Measurements from ENCODE around the gene UGT1A3.
"Not testable (repeated sequence)": the region's sequence is repeated elsewhere in the genome, so short reads cannot be mapped to it uniquely, and the experiment has no call there.

The UGT1A3 gene

DNA sequence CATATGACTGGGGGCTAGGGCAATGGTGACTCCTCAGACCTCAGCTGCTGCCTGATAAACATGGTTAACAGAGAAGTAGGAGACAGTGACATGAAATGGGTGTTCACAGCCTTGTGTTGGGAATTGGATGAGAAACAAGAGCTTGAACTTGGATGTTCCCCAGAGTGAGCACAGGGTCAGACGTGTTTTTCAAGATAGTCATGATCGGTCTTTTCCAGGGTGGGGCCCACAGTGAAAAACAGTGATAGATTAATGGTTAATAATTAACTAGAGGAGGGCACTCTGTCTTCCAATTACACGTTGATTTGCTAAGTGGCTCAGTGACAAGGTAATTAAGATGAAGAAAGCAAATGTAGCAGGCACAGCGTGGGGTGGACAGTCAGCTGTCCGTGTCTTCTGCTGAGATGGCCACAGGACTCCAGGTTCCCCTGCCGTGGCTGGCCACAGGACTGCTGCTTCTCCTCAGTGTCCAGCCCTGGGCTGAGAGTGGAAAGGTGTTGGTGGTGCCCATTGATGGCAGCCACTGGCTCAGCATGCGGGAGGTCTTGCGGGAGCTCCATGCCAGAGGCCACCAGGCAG lies at the start of gene UGT1A3:
Gene UGT1A3, plus strand, starts transcription at position 320 of the 579 bp plus-strand sequence. Its CDS starts 85 bp downstream, at position 405.
- no peak for DNase-seq (ENCODE audit: low read depth)

DNA sequence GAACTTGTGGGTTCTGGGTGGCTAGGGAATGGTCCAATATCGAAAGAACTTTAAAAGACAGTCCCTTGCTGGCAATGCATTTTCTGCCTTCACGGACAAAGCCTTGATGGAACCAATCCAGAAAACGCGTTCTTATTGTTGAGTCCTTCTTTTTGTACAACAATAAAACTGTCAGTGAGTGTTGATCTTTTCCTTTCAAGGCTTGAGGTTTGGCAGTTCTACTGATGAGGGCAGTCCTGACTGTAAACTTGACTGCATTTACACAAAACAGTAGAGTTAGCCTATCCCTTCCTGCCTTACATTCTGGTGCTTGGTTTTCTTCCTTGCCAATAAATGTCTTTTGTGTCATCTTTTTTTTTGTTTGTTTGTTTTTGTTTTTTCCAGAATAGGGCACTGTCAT lies 49.6 kb upstream of the UGT1A3 start:
- DNase-seq (ENCODE audit: low read depth): no peak

DNA sequence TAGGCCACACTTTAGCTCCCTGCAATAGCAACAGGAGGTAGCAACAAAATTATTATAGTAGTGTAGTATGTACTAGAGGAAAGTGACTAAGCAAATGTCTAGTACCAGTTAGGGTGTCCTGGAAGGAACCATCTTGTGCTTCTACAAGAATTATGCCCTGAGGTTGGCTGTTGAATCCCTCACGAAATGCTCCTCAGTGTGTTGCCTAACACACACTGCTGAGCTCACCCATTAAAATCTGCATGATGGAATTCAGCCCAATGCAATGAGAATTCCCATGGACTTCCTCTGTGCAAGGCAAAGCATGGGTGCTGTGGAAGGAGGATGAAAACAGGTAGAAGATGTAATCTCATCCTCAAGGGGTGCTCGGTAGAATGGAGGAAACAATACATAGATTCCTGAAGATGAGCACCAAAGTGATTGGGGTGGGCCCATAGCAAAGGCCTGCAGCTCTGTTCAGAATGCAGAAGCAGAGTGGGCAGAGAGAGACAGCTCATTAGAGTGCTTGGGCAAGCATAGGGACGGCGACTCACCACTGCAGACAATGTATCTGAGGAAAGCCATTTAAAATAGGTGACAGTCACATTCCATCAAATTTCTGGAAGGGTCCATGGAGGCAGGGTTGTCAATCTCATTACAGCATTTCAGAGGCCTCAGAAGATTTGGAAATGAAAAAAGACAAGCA lies 48.3 kb upstream of the UGT1A3 start:
- no peak for DNase-seq (ENCODE audit: low read depth)

DNA sequence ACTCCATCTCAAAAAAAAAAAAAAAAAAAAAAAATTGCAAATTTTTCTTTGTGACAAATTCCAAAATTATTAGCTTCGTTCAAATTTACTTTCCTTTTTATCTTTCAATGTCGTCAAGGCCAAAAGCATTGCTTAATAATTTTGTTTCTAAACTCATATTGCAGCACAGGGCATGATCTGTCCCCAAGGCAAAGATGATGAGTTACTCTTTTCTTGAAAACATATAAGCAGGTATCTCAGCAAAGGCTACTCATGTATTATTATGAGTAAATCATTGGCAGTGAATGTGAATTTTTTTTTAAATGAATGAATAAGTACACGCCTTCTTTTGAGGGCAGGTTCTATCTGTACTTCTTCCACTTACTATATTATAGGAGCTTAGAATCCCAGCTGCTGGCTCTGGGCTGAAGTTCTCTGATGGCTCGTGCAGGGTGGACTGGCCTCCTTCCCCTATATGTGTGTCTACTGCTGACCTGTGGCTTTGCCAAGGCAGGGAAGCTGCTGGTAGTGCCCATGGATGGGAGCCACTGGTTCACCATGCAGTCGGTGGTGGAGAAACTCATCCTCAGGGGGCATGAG lies 47.2 kb upstream of the UGT1A3 start, which contains the start of gene UGT1A7:
Gene UGT1A7, plus strand, starts transcription at position 381 of the 579 bp plus-strand sequence. Its CDS starts 37 bp downstream, at position 418.
- no peak for DNase-seq (ENCODE audit: low read depth)

DNA sequence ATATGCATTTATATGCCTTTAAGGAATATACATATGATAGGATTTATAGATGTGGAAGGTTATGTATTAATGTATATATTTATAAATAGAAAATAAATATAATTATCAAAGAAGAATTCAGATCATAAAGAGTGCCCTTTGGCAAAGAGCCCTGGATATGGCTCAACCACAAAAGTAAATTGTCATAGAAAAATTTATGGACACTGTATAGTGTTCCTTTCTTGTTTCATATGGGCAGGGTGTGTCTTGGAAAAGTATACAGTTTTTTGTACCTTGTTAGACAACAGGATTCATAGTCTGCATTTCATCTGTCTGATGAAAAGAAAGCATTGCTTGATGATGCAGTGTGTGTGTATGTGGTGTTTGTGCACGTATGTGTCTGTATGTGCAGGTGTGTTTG lies 44.2 kb upstream of the UGT1A3 start:
- no peak for DNase-seq (ENCODE audit: low read depth)

DNA sequence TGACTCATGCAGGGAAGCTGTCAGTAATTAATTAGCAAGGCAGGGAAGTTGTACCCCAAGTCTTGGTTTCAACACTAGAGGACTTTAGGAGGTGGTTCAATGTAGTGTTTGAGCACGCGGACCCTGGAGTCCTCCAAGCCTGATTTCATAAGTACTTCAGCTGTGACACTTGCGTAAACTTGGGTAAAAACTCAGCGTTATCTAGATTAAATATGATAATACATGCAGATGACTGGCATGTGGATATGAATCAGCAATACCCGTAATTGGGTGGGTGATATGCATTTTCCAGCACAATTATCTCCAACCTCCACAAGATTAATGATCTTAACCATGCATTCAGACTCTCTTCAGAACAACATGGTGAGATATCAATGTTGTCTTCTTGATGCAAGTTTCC lies 41.9 kb upstream of the UGT1A3 start:
- DNase-seq (ENCODE audit: low read depth): no peak

DNA sequence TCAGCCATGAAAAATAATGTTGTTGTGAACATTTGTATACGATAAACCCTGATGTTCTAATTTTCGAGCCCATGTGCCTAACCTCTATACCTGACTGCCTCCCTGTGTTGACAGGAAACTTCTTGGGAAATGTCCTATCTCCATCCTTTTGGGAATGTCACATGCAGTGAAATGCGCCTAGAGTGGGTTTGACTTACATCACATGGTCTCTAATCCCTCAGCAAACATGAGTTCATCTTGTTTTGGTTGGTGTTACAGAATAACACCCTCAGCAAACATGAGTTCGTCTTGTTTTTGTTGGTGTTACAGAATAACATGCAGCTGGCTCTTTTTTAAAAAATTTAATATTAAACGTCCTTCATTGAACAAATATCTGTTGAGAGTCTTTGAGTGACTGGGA lies 40.5 kb upstream of the UGT1A3 start:
- DNase-seq (ENCODE audit: low read depth): no peak

DNA sequence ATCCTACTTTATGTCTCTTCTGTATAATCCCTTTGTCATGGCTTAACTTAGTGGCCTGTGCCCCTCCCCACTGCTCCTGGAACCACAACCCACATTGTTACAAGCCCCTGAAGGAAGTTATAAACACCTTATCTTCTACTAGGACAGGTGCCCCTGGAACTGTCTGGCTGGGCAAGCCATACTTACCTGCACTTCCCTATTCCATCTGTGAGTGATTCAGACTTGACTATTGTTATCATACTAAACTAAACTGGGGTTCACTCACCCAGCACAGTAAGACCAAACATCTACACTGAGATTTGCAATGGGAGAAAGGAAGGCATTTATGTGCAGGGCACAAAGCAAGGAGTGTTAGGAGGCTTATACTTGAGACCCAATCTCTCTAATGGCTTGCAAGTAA lies 39.8 kb upstream of the UGT1A3 start:
- no peak for DNase-seq (ENCODE audit: low read depth)

DNA sequence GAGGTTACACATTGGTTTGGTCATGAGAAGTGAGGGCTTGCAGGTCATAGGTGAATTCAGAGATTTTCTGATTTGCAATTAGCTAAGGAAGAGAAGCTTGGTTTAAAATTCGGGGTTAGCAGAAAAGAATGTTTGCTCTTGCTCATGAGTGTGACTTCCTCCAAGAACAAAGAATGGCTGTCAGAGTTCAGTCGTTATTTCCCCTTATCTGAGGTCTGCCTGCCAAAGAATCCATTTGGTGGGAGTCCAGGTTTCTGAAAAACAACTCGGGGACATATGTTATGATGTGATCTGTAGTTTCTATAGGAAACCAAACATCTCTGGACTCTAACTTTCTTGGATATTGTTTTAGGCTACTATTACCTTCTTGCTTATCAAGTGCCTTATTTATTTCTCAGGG lies 39.3 kb upstream of the UGT1A3 start:
- no peak for DNase-seq (ENCODE audit: low read depth)

DNA sequence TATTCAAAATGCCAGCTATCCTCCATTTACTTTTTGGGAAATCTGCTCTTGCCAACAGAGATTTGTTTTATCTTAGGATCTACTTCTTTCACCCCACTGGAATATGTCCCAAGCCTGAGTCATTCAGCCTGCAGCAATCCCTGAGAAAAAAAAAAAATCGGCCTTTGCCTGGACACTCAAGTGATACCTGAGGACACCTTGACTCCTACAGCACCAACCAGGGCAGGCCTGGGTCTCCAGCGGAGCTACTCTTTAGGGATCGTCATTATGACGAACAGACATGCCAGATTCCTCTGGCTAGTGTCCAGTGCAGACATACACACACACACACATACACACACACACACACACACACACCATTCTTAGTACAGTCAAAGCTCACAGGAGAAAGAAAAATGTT lies 38.4 kb upstream of the UGT1A3 start:
- no peak for DNase-seq (ENCODE audit: low read depth)

DNA sequence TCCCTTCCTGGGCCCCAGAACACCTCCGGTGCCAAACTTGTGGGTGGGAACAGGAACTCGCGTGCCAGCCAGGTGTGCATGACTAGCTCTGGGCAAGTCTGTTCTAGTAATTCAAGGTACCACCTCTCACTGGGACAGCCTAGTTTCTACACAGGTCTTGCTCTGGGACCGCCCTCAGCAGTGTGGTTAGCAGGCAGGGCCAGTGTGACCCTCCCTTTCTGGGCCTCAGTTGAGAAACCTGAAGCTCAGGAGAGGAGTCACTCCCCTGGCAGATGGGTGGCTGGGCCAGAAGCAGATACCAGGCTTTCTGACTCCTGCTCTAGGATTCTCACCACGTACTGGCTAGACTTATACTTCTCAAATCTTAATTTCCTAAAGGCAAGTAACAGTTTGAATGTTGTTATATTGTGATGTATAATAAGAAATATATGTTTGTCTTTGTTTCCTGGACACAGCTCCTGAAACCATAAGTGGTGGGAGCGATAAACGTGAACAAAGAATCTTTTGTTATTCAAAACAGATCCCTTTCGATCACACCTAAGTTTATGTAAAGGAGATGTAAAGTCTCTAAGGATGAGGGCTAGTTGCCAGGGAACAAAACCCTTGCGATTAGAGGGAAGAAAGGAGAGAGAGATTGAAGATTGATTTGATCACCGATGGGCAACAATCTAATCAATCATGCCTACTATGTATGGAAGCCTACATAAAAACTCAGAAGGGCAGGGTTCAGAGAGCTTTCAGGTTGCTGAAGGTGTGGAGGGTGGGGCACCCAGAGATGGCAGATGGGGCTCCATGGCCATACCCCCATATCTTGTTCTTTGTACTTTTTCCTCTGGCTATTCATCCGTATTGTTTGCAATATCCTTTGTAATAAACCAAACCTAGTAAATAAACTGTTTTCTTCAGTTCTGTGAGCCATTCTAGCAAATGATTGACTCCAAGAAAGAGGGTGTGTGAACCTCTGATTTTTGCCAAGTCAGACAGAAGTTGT lies 37.1 kb upstream of the UGT1A3 start:
- no peak for DNase-seq (ENCODE audit: low read depth)

DNA sequence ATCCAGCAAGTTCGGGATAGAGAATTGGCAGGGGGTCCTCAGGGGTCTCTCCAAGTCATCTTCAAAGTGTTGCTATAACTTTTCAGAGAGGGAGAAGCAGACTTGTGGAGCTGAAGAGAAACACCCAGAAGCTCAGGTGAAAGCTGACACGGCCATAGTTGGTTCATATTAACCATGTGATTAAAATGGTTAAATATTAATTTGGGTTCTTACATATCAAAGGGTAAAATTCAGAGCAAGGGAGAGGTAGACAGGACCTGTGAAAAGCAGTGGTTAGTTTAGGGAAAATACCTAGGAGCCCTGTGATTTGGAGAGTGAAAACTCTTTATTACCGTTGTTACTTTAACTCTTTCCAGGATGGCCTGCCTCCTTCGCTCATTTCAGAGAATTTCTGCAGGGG lies 36.2 kb upstream of the UGT1A3 start, which contains the start of gene UGT1A6:
Gene UGT1A6, plus strand, starts transcription at position 243 of the 400 bp plus-strand sequence. Its CDS starts 115 bp downstream, at position 358.
- no peak for DNase-seq (ENCODE audit: low read depth)

DNA sequence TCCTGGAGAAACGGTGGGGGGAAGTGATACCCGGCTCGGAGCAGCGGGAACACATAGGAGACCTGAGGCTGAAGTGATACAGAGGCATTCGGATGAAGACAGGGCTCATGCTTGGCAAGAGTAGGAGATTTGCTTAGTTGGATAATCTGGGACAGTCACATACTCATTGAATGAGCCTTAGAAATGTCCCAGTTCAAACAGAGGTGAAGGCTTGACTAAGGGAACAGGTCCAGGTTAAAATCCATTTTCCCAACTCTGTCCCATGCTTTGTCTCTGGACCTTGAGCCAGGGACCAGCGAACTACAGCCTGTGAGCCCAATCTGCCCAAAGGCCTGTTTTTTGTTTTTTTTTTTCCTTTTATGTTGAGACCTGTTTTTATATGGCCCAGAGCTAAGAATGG lies 34.9 kb upstream of the UGT1A3 start:
- no peak for DNase-seq (ENCODE audit: low read depth)

DNA sequence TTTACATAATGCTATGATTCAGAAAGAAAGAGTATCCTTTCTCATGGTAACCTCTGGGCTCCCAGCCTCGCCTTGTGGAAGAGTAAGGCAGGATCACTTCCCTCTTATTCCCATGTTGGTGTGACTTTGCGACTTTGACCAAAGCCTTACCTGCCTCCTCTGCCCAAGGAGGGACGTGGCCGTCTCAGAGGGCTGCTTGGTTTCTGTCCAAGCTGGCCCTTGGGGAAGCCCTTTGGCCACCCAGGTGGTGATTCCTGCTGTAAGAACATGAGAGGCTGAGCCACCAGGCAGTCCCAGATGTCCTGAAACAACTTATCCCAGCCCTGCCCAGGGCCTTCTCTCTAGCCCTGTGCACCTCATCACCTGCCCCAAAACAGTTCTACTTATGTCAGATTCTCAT lies 30.1 kb upstream of the UGT1A3 start:
- DNase-seq (ENCODE audit: low read depth): no peak

DNA sequence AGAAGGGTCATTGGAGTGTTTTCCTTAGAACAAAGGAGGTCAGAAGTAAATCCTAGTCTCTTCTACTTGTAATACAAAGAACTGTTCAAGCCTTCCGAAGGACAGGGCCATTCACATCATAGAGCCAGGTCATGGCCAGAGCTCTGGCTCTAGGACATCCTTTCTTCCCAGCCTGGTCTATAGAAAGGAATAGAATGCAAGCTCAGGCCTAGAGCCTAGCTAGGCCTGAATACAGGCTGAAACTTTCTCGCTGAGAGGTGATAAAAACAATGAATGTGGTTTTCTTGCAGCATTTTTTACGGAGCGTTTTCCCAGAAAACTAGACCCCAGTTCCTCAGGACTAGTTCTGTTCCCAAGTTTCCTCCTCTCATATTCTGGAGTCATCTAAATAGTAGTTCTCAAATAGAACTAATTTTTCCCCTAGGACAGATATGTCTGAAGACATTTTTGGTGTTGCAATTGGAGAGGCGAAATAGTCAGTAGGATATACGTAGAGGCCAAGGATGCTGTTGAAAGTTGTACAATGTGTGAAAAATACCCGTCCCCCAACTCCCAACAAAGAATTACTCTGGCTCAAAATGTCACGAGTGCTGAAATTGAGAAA lies 29.3 kb upstream of the UGT1A3 start:
- DNase-seq (ENCODE audit: low read depth): no peak

DNA sequence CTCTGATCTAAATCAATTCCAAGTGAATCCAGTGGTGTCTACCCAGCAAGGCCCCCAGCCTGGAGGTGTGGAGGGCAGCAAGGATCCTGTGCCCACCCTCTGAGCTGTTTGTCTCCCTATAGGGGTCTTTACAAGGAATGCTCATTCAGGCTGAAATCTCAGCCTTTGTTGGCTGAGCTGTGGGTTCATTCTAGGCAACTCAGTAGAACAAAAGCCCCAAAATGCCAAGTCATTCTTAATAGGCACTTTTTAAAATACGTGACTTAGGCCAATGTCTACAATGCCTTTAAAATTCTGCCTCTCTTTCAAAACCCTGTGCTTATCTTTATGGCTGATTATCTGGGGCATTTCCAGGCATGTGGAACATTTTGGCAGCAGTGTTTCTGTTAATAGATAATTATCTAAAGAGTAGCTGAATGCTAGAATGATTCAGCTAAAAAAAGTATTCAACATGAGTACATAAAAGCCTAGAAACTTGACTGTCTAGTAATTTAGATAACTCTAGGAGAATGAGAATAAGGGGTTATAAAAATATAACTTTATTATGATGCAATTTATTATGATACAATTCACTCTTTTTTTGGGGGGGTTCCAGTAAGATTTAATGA lies 28.7 kb upstream of the UGT1A3 start:
- no peak for DNase-seq (ENCODE audit: low read depth)

DNA sequence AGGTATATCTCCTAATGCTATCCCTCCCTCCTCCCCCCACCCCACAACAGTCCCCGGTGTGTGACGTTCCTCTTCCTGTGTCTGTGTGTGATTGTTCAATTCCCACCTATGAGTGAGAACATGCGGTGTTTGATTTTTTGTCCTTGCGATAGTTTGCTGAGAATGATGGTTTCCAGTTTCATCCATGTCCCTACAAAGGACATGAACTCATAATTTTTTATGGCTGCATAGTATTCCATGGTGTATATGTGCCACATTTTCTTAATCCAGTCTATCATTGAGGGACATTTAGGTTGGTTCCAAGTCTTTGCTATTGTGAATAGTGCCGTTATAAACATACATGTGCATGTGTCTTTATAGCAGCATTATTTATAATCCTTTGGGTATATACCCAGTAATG lies 28.0 kb upstream of the UGT1A3 start:
- not testable (repeated sequence) for DNase-seq (ENCODE audit: low read depth)

DNA sequence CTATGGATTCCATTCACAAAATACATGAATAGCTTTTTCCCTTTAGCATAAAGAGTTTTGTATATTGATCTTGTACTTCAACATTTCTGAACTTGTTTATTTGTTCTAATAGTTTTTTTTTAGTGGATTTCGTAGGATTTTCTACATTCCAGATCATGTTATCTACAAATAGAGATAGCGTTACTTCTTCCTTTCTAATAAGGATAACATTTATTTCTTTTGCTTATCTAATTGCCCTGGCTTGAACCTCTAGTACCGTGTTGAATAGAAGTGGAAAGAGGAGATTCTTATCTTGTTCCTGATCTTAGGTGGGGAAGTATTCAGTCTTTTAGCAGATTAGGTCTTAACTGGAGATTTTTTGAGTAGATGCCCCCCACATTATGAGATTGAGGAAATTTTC lies 26.6 kb upstream of the UGT1A3 start:
- no peak for DNase-seq (ENCODE audit: low read depth)

DNA sequence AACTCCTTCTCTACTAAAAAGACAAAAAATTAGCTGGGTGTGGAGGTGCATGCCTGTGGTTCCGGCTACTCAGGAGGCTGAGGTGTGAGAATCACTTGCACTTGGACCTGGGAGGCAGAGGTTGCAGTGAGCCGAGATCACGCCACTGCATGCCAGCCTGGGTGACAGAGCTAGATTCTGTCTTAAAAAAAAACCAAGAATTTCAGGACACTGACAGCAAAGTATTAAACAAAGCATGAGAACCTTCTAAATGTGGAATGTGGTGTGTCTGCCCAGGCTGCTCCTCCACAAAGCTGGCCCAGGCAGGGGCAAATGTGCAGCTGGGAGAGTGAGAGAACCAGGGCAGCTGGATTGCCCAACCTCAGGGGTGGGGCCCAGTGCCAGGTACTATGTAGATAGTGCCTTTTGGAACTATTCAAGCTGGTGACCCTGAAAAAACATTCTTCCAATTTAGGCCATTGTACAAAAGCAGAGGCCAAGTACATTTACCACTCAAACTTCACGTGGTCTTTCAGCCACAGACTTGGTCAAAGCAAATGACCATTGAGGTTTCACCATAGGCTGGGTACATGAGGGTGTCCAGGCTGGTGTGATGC lies 22.8 kb upstream of the UGT1A3 start:
- no peak for DNase-seq (ENCODE audit: low read depth)

DNA sequence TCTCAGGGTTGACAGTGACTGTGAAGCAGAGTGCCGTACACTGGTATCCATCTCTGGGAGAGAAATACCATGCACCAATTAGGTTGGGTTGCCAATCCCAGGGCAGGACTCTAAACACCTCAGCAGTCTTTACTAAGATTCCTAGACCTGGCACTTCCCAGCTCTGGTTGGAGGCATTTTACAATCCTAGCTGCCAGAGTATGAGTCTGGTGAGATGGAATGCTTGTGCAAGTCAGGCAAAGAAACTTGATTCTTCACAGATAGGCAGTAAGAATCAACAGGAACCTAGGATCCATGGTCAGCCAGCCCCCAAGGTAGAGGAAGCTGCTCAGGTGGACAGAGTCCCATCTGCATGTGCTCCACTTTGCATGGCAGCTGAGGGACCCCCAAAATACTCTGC lies 22.1 kb upstream of the UGT1A3 start:
- no peak for DNase-seq (ENCODE audit: low read depth)

Measured in activated T-helper 1 cell treated with Interleukin-2 at 50 U/mL for 16 hours (primary cell).